H7 (cell line): Measurements from ENCODE around the gene IFITM1. TPM values are rescaled to one million over a fixed set of nuclear protein-coding genes. Genes with fewer than 3 reads are reported as not detected.
A peak's percentile ranks its signal among the peaks of the same experiment; 100 is the strongest.
"Not testable (repeated sequence)": the region's sequence is repeated elsewhere in the genome, so short reads cannot be mapped to it uniquely, and the experiment has no call there.

Experiments used
- DNase-seq: peaks from one replicate; pipeline ENCODE4 v3.0.0; 2012
- H3K27me3 ChIP-seq: 2 replicates; pipeline ENCODE4 v1.6.0; 2011; ENCODE audit warnings: mild to moderate bottlenecking, low read length; ENCODE audit not compliant: control insufficient read depth, insufficient read depth
- H3K36me3 ChIP-seq: replicated peaks from 2 replicates; pipeline ENCODE4 v1.5.1; 2011; ENCODE audit warnings: low read length; ENCODE audit not compliant: control insufficient read depth, insufficient read depth
- H3K4me3 ChIP-seq: 2 replicates; pipeline ENCODE4 v1.5.1; 2011; ENCODE audit warnings: low read depth, mild to moderate bottlenecking, control low read depth, low read length, moderate library complexity; ENCODE audit not compliant: insufficient read depth
- total RNA-seq: library from RNA; depleted of rRNA; stranded (reverse); fragments of >200 nt; shearing (Covaris generic); gene quantifications from 2 replicates; pipeline ENCODE4 v1.2.3, GENCODE V29; 2014

Gene IFITM1
- total RNA-seq, 1 experiment from 2014 or later = 1,404 TPM

- peak; percentile 70 for DNase-seq
- H3K4me3 ChIP-seq = no peak overlapping the region
- H3K27me3 ChIP-seq = no peaks in the 10 kb centered on the region; the same call in 1 of the 2 replicates
- H3K36me3 ChIP-seq = no peaks in the 10 kb centered on the region
Measured at GRCh38 chr11:279040-279965, 34.5 kb upstream of the IFITM1 start.

GRCh38 chr11:279966-280705 is 33.7 kb upstream of the IFITM1 start:
- Histone ChIP-seq H3K4me3 (no peak overlapping the region), H3K36me3 (no peaks in the 10 kb centered on the region), H3K27me3 (no peaks in the 10 kb centered on the region; the same call in 1 of the 2 replicates)
- DNase-seq = peak; percentile 65

GRCh38 chr11:280706-281485 is 32.9 kb upstream of the IFITM1 start:
- Histone ChIP-seq H3K36me3 (no peaks in the 10 kb centered on the region), H3K27me3 (no peaks in the 10 kb centered on the region; the same call in 1 of the 2 replicates), H3K4me3 (no peak overlapping the region)
- peak; percentile 56 for DNase-seq

DNA sequence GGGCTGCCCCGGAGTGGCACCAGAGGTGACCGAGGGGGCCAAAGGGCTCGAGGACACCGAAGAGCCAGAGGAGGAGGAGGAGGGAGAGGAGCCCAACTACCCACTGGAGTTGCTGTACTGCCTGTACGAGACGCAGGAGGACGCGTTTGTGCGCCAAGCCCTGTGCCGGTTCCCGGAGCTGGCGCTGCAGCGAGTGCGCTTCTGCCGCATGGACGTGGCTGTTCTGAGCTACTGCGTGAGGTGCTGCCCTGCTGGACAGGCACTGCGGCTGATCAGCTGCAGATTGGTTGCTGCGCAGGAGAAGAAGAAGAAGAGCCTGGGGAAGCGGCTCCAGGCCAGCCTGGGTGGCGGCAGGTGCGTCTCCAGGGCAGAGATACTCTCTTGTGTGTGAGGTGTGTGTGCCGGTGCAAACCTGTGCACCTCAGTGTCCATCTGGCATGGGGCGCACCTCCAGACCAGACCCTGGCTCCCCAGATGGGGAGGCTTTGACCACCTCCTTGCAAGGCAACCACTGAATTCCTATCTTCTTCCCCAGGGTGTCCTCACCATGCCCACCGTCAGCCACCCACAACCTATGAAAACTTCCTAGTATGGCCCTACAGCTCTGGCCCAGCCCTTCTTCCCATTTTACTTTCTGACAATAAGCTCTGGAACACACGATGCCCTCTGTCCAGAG is 32.2 kb upstream of the IFITM1 start:
- H3K4me3 ChIP-seq = no peak overlapping the region
- no peaks in the 10 kb centered on the region for H3K36me3 ChIP-seq
- no peaks in the 10 kb centered on the region; the same call in 1 of the 2 replicates for H3K27me3 ChIP-seq
- no peak for DNase-seq

GRCh38 chr11:282171-282570 is 31.7 kb upstream of the IFITM1 start:
- H3K4me3 ChIP-seq = no peak overlapping the region
- no peaks in the 10 kb centered on the region; the same call in 1 of the 2 replicates for H3K27me3 ChIP-seq
- DNase-seq = no peak
- no peaks in the 10 kb centered on the region for H3K36me3 ChIP-seq

- DNase-seq = no peak
- Histone ChIP-seq H3K36me3 (no peaks in the 10 kb centered on the region), H3K27me3 (peaks cover 4% of the 10 kb centered on the region), H3K4me3 (no peak overlapping the region)
Measured at GRCh38 chr11:282630-283360, 31.0 kb upstream of the IFITM1 start.

DNA sequence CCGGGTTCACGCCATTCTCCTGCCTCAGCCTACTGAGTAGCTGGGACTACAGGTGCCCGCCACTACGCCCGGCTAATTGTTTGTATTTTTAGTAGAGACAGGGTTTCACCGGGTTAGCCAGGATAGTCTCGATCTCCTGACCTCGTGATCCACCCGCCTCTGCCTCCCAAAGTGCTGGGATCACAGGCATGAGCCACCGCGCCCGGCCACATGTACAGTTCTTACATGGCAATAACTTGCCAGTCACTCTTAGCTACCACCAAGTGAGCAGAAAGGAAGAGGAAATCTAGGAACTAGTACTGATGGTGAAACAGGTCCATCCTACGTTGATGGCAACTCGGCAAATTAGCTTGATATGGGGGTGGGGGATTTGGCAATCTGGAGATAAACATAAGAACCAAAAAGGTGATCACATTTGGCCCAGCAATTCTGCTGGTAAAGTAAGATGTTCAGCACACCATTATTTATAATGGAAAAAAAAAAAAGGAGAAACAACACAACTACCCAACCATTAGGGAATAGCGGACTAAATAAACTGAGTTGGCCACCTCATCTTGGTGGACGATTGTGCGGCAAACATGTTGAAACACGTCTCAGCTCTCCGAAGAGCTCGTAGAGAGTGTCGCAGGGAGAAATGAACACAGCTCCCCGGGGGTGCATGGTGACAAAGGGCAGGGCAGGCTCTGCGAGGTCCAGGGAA is 30.3 kb upstream of the IFITM1 start:
- no peaks in the 10 kb centered on the region for H3K36me3 ChIP-seq
- no peak for DNase-seq
- peaks cover 12% of the 10 kb centered on the region for H3K27me3 ChIP-seq
- H3K4me3 ChIP-seq = no peak overlapping the region

DNA sequence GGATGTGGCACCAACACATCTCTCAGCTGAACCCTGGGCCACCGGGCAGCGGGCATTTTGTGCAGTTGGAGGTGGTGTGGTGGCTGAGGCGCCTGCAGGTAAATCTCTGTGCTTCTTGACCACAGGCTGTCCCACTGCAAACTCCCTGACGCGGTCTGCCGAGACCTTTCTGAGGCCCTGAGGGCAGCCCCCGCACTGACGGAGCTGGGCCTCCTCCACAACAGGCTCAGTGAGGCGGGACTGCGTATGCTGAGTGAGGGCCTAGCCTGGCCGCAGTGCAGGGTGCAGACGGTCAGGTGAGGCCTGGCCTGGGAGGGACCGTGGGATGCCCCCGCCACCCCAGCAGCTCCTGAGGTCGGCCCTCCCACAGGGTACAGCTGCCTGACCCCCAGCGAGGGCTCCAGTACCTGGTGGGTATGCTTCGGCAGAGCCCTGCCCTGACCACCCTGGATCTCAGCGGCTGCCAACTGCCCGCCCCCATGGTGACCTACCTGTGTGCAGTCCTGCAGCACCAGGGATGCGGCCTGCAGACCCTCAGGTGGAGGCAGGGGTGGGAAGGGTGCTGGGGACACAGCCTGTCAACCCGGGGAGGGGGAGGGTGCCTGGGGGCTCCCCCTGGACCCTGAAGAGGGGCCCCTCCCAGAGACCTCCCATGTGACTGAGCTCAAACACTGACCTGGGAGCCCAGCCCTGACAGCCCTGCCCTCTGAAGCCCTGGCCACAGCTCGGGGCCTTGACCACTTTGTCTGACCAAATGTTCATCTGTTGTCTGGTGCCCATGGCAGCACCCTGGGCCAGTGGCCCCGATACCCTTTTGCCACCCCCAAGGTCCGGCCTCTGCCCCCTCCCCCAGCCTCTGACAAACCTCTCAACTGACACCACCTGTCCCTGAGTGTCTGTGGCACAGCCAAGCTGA is 29.5 kb upstream of the IFITM1 start:
- peaks cover 12% of the 10 kb centered on the region for H3K27me3 ChIP-seq
- DNase-seq = peak; percentile 63
- H3K36me3 ChIP-seq = no peaks in the 10 kb centered on the region

DNA sequence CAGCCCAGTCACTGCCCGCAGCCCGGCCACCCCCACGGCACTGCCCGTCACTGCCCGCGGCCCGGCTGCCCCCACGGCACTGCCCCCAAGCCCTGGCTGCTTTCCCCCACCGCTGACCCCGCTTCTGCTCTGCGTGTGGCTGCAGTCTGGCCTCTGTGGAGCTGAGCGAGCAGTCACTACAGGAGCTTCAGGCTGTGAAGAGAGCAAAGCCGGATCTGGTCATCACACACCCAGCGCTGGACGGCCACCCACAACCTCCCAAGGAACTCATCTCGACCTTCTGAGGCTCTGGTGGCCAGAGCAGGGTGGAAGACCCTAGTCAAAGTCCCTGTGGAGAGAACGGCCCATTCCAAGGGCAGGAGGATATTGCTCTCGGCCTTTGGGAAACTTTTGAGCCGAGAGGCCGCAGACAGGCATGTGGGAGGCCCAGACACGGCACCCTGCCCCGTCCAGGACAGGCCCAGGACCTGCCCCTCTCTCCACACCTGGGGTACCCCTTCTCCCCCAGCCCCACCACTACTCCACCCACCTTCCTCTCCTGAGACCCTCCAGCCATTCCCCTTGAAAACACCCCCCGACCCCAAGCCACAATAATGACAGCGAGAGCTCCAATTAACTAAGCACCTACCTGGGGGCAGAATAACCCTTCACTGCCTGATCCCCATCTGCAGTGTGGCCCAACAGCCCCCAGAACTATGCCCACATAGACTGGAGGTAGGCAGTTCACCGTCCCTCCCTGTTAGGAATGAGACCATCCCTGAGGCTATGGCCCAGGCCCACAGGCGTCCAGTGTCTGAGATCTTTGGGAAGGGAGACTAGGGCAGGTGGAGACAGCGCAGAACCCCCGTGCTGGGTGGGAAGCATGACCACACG is 28.6 kb upstream of the IFITM1 start:
- no peaks in the 10 kb centered on the region for H3K36me3 ChIP-seq
- H3K4me3 ChIP-seq = no peak overlapping the region
- peak; percentile 51 for DNase-seq
- peaks cover 12% of the 10 kb centered on the region for H3K27me3 ChIP-seq

More for the DNA sequence above, 29.5 kb upstream of the IFITM1 start:
- H3K4me3 ChIP-seq = no peak overlapping the region

DNA sequence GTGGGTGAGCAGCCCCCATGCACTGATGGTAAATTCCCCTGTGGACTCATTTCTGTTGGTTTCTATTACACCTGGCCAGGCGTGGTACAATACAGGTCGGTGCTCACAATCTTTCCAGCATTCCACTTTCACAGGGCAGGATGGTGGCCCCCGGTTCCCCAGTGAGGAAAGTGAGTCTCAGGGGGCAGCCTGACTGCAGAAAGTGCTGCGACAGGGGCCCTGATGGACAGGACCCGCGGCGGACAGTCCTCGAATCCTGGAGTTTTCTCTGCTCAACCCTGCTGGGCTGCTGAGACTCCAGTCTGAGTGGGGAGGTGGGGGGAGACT is 28.0 kb upstream of the IFITM1 start:
- peak; percentile 44 for DNase-seq
- H3K27me3 ChIP-seq = peaks cover 12% of the 10 kb centered on the region
- no peak overlapping the region for H3K4me3 ChIP-seq
- no peaks in the 10 kb centered on the region; the same call in 1 of the 2 replicates for H3K36me3 ChIP-seq

GRCh38 chr11:286977-287820 is 26.6 kb upstream of the IFITM1 start:
- peaks cover 12% of the 10 kb centered on the region for H3K27me3 ChIP-seq
- not testable (repeated sequence) for H3K4me3 ChIP-seq, H3K36me3 ChIP-seq
- DNase-seq = peak; percentile 69
